ENCODE measurements around the gene CFAP46.
"Not testable (repeated sequence)": the region's sequence is repeated elsewhere in the genome, so short reads cannot be mapped to it uniquely, and the experiment has no call there.

CFAP46 gene

GRCh38 chr10:132860532-132860931, 81.8 kb downstream of the CFAP46 start:
- no peak for DNase-seq

DNA sequence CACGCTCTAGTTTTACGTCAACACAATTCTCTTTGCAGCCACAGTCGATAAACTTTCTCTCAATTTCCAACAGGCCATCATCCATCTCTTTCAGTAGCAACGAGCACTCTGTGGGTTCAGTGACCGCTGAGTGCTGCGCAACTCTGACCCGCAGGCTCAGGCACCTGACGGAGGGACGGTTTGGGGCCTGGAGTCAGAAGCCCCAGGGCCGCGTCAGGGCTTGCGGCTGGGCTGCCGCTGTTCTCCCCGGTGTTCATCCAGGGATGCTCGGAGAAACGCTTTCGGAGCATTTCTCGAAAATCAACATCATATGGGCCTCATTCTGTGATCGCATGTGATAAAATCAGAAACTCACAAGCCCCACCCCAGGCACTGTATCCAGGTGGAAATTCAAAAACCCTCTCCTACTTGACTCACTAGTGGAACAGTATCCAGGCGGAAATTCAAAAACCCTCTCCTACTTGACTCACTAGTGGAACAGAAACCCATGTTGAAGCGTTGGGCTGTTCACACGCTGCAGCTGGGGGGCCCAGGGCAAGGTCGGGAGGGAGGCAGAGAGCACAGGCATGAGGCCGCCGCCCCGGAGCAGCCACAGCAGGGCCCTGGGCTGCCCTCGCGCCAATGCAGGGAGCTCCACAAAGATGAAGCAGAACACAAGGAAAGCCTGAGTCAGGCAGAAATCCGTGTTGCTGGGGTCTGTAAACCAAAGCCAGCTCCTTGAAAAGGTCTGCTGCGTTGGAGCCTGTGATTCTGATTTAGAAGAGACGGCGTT, 83.1 kb downstream of the CFAP46 start:
- no peak for DNase-seq

DNA sequence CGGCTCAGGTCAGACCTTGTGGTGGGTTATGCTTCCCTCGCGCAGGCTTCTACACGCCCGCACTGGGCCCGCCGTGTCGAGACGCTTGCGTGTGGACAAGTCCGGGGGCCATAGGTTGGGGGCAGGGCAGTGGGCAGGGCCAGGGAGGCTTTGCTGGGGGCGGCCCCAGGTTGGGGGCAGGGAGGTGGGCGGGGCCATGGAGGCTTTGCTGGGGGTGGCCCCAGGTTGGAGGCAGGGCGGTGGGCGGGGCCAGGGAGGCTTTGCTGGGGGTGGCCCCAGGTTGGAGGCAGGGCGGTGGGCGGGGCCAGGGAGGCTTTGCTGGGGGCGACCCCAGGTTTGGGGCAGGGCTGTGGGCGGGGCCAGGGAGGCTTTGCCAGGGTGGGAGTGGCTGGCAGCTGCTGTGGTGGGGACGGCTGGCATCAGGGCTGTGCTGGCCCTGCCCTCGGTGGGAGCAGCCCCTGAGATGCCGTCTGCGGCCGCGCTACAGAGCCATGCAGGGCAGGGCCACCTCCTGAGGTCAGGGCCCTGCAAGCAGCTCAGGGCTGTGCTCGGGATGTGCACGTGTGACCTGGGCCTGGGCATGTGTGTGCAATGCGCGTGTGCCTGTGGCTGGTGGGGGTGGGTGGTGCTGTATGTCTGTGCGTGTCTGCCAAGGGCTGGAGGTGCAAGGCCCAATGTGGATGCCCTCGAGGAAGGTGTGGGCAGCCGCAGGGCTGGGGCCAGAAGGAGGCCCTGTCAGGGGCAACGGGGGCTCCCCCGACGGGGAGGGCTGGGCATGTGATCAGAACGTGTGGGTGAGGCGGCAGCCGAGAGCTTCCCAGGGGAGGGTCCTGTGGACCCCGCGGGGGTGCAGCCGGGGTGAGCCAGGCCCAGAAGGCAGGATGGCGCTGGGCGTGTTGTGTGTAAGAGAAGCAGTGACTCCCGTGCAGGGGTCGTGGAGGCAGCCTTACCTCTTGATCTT, 84.0 kb downstream of the CFAP46 start:
- DNase-seq = no peak

GRCh38 chr10:132856869-132857524, 85.4 kb downstream of the CFAP46 start:
- DNase-seq = no peak

DNA sequence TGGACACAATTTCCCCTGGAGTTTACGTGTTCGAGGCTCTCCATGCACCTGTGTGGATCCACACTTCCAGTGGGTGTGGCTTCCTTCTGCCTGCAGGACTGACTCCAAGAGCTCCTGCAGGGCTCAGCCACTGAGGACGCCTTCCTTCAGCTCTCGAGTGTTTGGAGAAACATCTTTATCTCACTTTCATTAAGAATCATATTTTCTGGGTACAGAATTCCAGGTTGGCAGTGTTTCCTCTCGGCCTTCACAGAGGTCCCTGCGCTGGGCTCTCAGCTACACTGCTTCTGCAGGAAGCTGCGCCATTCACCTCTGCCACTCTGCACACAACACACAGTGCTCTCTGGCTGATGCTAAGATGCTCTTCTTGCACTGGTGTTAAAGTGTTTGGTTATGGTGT, 86.5 kb downstream of the CFAP46 start:
- no peak for DNase-seq

DNA sequence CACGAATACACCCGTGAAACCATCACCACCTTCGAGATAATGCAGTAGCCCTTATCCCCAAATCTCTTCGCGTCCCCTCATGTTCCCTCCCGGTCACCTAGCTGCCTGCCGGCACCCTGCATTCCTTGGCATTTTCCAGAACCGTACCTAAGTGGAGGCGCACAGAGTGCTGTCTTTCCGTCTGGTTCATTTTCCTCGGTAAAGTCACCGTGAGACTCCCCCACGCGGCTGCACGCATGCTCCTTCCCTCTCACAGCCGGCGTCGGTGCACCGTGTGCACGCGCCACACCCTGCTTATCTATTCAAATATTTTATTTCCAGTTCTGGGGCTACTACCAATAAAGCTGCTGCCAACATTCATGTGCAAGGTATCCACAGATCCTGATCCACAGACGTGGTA, 90.9 kb downstream of the CFAP46 start:
- DNase-seq = no peak

GRCh38 chr10:132850896-132851295, 91.5 kb downstream of the CFAP46 start:
- no peak for DNase-seq

DNA sequence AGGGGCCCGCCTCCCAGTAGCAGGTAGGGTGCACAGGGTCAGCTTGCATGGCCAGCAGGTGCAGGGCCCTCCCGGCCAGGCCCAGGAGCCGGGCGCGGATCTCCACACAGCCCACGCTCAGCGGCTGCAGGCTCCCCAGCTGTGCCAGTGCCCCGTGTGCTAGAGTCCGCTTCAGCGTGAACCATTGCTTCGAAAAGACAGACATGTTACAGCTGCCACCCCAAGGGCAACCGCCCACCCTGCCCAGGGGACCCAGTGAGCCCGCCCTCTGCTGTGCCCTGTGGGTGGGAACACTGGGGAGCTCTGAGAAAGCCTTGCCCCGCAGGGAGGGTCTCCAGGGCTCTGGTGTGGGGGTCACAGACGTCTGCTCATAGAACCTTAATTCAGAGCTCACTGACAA, 92.1 kb downstream of the CFAP46 start:
- no peak for DNase-seq

DNA sequence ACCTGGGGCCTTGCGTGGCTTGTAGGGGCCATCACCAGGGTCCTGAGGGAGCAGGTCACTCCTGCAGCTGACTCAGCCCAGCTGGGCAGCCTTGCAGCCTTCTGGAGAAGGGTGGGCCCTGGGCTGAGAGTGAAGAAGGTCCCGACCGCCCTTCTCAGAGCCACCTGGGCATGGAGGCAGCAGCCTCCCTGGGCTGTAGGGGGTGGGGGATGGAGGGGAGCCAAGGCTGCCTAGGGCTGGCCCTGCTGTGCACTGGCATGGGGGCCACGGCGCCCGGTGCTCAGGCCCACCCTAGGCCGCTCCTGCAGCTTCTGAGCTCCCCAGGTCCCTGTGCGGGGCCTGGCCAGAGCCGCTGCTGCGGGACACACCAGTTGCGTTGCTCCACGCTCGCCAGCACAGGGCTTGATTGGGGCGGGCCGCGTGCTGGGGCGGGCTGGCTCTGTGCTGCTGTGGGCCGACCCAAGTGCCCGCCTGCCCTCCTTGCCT, 92.8 kb downstream of the CFAP46 start:
- DNase-seq = no peak

- no peak for DNase-seq
Measured at GRCh38 chr10:132848951-132849545, 93.3 kb downstream of the CFAP46 start.

- DNase-seq = no peak
Measured at GRCh38 chr10:132848291-132848701, 94.1 kb downstream of the CFAP46 start.

GRCh38 chr10:132847856-132848255, 94.5 kb downstream of the CFAP46 start:
- no peak for DNase-seq

DNA sequence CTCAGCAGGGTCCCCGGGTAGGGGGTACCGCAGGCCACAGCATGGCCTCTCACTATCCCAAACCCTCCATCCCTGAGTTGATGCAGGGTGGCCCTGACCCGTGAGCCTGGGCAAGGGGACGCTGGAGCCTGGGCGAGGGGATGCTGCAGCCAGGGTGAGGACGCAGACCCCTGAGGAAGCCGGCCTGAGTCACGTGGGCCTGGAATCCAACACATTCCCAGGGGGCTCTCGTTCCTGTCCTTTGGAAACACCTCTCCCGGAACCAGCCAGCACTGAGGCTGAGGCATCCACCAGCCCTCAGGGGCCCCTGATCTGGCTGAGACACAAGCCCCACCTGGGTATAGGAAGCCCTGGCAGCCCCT, 95.0 kb downstream of the CFAP46 start:
- DNase-seq = no peak

- no peak for DNase-seq
Measured at GRCh38 chr10:132846631-132847415, 95.5 kb downstream of the CFAP46 start.

DNA sequence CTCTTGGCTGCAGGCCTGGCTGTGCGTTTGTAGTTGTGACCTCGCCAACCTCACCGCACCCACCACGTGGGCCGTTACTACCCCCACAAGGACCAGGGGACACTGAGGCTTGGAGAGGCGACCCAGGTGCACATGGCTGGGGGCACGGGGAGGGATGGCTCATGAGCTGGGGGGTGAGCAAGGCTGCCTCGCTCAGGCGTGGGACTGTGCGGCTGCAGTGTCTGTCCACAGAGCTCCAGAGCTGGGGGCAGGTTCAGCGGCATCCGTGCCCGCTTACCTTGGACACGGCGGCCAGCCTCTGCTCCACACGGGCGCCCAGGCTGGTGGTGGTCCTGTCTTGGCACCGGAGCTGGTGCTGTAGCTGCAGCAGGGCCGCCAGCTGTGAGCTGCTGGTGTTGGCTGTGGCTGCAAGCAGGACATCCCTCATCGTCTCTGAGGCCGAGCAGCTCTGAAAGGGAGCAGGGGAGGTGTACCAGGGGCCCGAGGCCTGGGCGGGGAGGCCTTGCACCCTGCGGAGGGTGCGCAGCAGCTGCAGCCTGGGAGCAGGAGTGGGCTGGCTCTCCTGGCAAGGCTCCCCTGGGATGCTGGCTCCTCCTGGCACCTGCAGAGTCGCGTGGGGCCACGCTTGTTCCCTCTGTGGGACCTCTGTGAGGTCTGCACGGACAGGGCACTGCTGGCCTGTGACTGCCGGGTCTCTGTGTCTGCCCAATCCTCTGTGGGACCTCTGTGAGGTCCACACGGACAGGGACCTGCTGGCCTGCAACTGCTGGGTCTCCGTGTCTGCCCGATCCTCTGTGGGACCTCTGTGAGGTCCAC, 96.4 kb downstream of the CFAP46 start:
- no peak for DNase-seq

GRCh38 chr10:132845041-132845551, 97.3 kb downstream of the CFAP46 start:
- no peak for DNase-seq

GRCh38 chr10:132844069-132844809, 98.1 kb downstream of the CFAP46 start:
- DNase-seq = no peak

GRCh38 chr10:132843276-132843675, 99.1 kb downstream of the CFAP46 start:
- DNase-seq = not testable (repeated sequence)

DNA sequence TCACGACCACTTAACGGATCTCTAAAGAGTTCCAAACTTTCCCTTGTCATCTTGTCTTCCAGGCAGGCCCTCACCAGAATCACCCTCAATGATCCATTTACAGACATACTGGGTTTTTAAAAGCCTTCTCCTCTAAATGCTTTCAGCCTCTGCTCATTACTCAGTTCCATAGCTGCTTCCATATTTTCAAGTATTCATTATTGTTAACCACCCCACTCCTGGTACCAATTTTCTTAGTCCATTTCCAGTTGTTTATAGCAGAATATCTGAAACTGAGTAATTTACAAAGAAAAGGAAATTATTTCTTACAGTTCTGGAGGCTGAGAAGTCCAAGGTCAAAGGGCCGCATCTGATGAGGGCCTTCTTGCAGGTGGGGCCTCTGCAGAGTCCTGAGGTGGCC, 100.0 kb downstream of the CFAP46 start:
- DNase-seq = no peak

DNA sequence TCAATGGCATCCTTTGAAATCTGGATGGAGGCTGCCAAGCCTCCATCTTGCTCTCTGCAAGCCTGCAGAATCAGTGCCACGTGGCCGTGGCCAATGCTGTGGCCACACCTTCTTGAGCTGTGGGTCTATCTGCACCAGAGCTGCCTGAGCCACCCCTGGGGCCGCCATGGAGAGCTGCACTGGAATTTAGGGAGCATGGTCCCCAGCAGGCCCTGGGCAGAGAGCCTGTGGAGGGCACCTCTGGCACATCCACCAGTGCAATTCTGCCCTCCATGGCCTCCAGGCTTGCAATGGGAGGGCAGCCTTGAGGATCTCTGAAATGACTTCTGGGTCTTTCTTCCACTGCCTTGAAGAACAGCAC, 100.8 kb downstream of the CFAP46 start:
- no peak for DNase-seq

Data from stimulated activated CD4-positive, alpha-beta T cell treated with anti-CD3 and anti-CD28 coated beads, Interleukin-4, amount 100 ng/mL, for 24 hours (primary cell).